Smooth muscle cell (in vitro differentiated cells): Measurements from ENCODE around the gene ATP8A2. TPM values are rescaled to one million over a fixed set of nuclear protein-coding genes. Genes with fewer than 3 reads are reported as not detected.

Experiments used
- DNase-seq: peaks from one replicate; lab custom pipeline; 2025; ENCODE audit not compliant: unreplicated experiment; lab: John Stamatoyannopoulos, UW
- H2AFZ ChIP-seq: fragments of 200-600 bp; sonication (generic); 2 replicates; pipeline ENCODE4 v1.6.0; 2016; ENCODE audit warnings: antibody characterized with exemption, low read depth, mild to moderate bottlenecking
- H3F3A ChIP-seq: fragments of 200-600 bp; sonication (generic); 2 replicates; pipeline ENCODE4 v1.6.0; 2017; ENCODE audit warnings: antibody characterized with exemption, low read depth
- H3K27ac ChIP-seq: fragments of 200-600 bp; sonication (generic); 2 replicates; pipeline ENCODE4 v1.5.1; 2016; ENCODE audit warnings: low read depth, mild to moderate bottlenecking
- H3K27me3 ChIP-seq: fragments of 200-600 bp; sonication (generic); 2 replicates; pipeline ENCODE4 v1.6.1; 2016; ENCODE audit warnings: low read depth, mild to moderate bottlenecking
- H3K36me3 ChIP-seq: fragments of 200-600 bp; sonication (generic); 2 replicates; pipeline ENCODE4 v1.5.1; 2016; ENCODE audit warnings: low read depth
- H3K4me1 ChIP-seq: fragments of 200-600 bp; sonication (generic); 2 replicates; pipeline ENCODE4 v1.5.1; 2016; ENCODE audit warnings: low read depth
- H3K4me2 ChIP-seq: fragments of 200-600 bp; sonication (generic); 2 replicates; pipeline ENCODE4 v1.6.0; 2016; ENCODE audit warnings: mild to moderate bottlenecking
- H3K4me3 ChIP-seq: fragments of 200-600 bp; sonication (generic); 2 replicates; pipeline ENCODE4 v1.5.1; 2016; ENCODE audit warnings: mild to moderate bottlenecking
- H3K79me2 ChIP-seq: fragments of 200-600 bp; sonication (generic); 2 replicates; pipeline ENCODE4 v1.6.0; 2016; ENCODE audit warnings: low read depth, mild to moderate bottlenecking
- H3K9ac ChIP-seq: fragments of 200-600 bp; sonication (generic); 2 replicates; pipeline ENCODE4 v1.6.0; 2016; ENCODE audit warnings: low read depth
- H3K9me3 ChIP-seq: fragments of 200-600 bp; sonication (generic); replicated peaks from 2 replicates; pipeline ENCODE4 v1.5.1; 2016; ENCODE audit warnings: low read depth
- H4K20me1 ChIP-seq: fragments of 200-600 bp; sonication (generic); 2 replicates; pipeline ENCODE4 v1.6.0; 2016; ENCODE audit warnings: low read depth
- CTCF ChIP-seq: fragments of 200-600 bp; sonication (generic); IDR thresholded peaks from 2 replicates; pipeline ENCODE4 v1.5.1; 2017; ENCODE audit warnings: borderline replicate concordance, mild to moderate bottlenecking, antibody characterized with exemption; ENCODE audit not compliant: insufficient read depth, poor library complexity, severe bottlenecking
- WGBS: methylation state at CpG from one replicate; pipeline ENCODE4 v1.1.7; 2016; ENCODE audit warnings: low lambda C conversion rate; 5-methylcytosine and 5-hydroxymethylcytosine counted together
- polyA plus RNA-seq: library from polyadenylated mRNA; unstranded; fragments of >200 nt; fragmentation: Nextera tagmentation; extraction: Ambion mirVana; gene quantifications from 2 replicates; pipeline ENCODE4 v1.2.1, GENCODE V29; 2016
- total RNA-seq: library from RNA; depleted of rRNA; stranded (reverse); fragments of >200 nt; gene quantifications from 2 replicates; pipeline ENCODE4 v1.2.3, GENCODE V29; 2014

ATP8A2 gene
- total and polyA plus RNA-seq, 2 experiments from 2014 or later = under 0.01 to 0.06 TPM

GRCh38 chr13:25971047-25971446 lies 599.3 kb downstream of the ATP8A2 start:
- 95% methylated on average over 3 of the region's 3 CpGs for WGBS
- no peak for DNase-seq
- H3K9me3 ChIP-seq = no peaks in the 10 kb centered on the region
- H3K27me3 ChIP-seq = peaks cover 51% of the 10 kb centered on the region
- H3K9ac ChIP-seq = no peak overlapping the region
- H2AFZ ChIP-seq = no peak overlapping the region
- H3K4me3 ChIP-seq = no peak overlapping the region
- H3K4me1 ChIP-seq = peaks cover 38% of the 10 kb centered on the region
- no peaks in the 10 kb centered on the region for H3K79me2 ChIP-seq
- no peak for TF ChIP-seq CTCF
- no peaks in the 10 kb centered on the region for H3K36me3 ChIP-seq
- no peaks in the 10 kb centered on the region for H4K20me1 ChIP-seq
- H3K27ac ChIP-seq = no peak overlapping the region
- no peak overlapping the region for H3K4me2 ChIP-seq
- no peaks in the 10 kb centered on the region for H3F3A ChIP-seq

- H3K9ac ChIP-seq = no peak overlapping the region
- peaks cover 56% of the 10 kb centered on the region for H3K27me3 ChIP-seq
- no peaks in the 10 kb centered on the region for H3F3A ChIP-seq
- WGBS = 73% methylated on average over 5 of the region's 5 CpGs
- H3K79me2 ChIP-seq = no peaks in the 10 kb centered on the region
- H4K20me1 ChIP-seq = no peaks in the 10 kb centered on the region
- no peak for TF ChIP-seq CTCF
- no peak overlapping the region for H3K4me3 ChIP-seq
- H3K4me2 ChIP-seq = no peak overlapping the region
- peaks cover 38% of the 10 kb centered on the region for H3K4me1 ChIP-seq
- H3K36me3 ChIP-seq = no peaks in the 10 kb centered on the region
- H3K9me3 ChIP-seq = no peaks in the 10 kb centered on the region
- DNase-seq = no peak
- no peak overlapping the region for H2AFZ ChIP-seq
- no peak overlapping the region for H3K27ac ChIP-seq
These were observed 599.8 kb downstream of the ATP8A2 start for GRCh38 chr13:25971459-25972145.

- Histone ChIP-seq H3K4me3 (no peak overlapping the region), H2AFZ (no peak overlapping the region), H3K4me1 (peaks cover 36% of the 10 kb centered on the region), H4K20me1 (no peaks in the 10 kb centered on the region), H3K79me2 (no peaks in the 10 kb centered on the region), H3K27ac (no peak overlapping the region), H3K9me3 (no peaks in the 10 kb centered on the region), H3F3A (no peaks in the 10 kb centered on the region), H3K27me3 (peaks cover 68% of the 10 kb centered on the region), H3K36me3 (no peaks in the 10 kb centered on the region), H3K9ac (no peak overlapping the region), H3K4me2 (no peak overlapping the region)
- TF ChIP-seq CTCF = no peak
- DNase-seq = no peak
- 86% methylated on average over 13 of the region's 13 CpGs for WGBS
These were observed 601.3 kb downstream of the ATP8A2 start for GRCh38 chr13:25973085-25973484.

- no peak overlapping the region for H3K4me3 ChIP-seq
- no peak overlapping the region for H3K4me2 ChIP-seq
- no peaks in the 10 kb centered on the region for H3F3A ChIP-seq
- no peak for DNase-seq
- H3K9ac ChIP-seq = no peak overlapping the region
- no peaks in the 10 kb centered on the region for H3K9me3 ChIP-seq
- 81% methylated on average over 7 of the region's 7 CpGs for WGBS
- no peaks in the 10 kb centered on the region for H4K20me1 ChIP-seq
- H2AFZ ChIP-seq = no peak overlapping the region
- no peaks in the 10 kb centered on the region for H3K79me2 ChIP-seq
- H3K27ac ChIP-seq = no peak overlapping the region
- TF ChIP-seq CTCF = no peak
- H3K4me1 ChIP-seq = peaks cover 36% of the 10 kb centered on the region
- peaks cover 65% of the 10 kb centered on the region for H3K27me3 ChIP-seq
- no peaks in the 10 kb centered on the region for H3K36me3 ChIP-seq
These were observed 601.8 kb downstream of the ATP8A2 start for GRCh38 chr13:25973576-25973975.
